Colonic mucosa (tissue), 4 donors: ENCODE measurements around the gene DET1. TPM values are rescaled to one million over a fixed set of nuclear protein-coding genes. Genes with fewer than 3 reads are reported as not detected.

Experiments
- DNase-seq: peaks from one replicate; pipeline ENCODE4 v3.0.0-alpha.2; 2020
- H3K27ac ChIP-seq: fragments of 200-600 bp; one replicate; pipeline ENCODE4 v1.8.0; 2021
- H3K27me3 ChIP-seq: fragments of 200-600 bp; one replicate; pipeline ENCODE4 v1.8.0; 2021
- H3K36me3 ChIP-seq: fragments of 200-600 bp; one replicate; pipeline ENCODE4 v1.8.0; 2021
- H3K4me1 ChIP-seq: fragments of 200-600 bp; one replicate; pipeline ENCODE4 v1.8.0; 2021; ENCODE audit warnings: mild to moderate bottlenecking
- H3K4me3 ChIP-seq: fragments of 200-600 bp; one replicate; pipeline ENCODE4 v1.8.0; 2021
- H3K9ac ChIP-seq, 2 donors: one replicate each; pipeline ENCODE4 v1.7.0; 2013; ENCODE audit warnings: control low read depth in 2 of 2, low read depth in 2 of 2, low read length in 2 of 2
- H3K9me3 ChIP-seq: fragments of 200-600 bp; one replicate; pipeline ENCODE4 v1.8.0; 2021
- CTCF ChIP-seq: fragments of 200-600 bp; IDR thresholded peaks from one replicate; pipeline ENCODE4 v1.8.0; 2022; ENCODE audit warnings: antibody characterized with exemption, mild to moderate bottlenecking
- intact Hi-C: fragments of 100-400 bp; cut with DNase I; formaldehyde crosslinking; loops from one replicate; pipeline ENCODE4 v1.14.1; 2022
- total RNA-seq, 2 donors: library from RNA; stranded (reverse); fragmentation: NEBNext Ultra II Directional in 1 of 2; extraction: Animal tissue kit (Norgen Biotek cat#: 25700) in 1 of 2; gene quantifications; one replicate each; pipeline ENCODE4 v1.2.1, GENCODE V29; 2021
- donor health status: healthy.
- donor health status: DM: no; HTN: no; CAD: no.
- donor health status: DM: no; HTN: no; CAD: no.

DET1 gene
- total RNA-seq, 2 donors from 2014 or later, result 4.6 to 4.9 TPM

GRCh38 chr15:88512601-88513000 is 33.9 kb downstream of the DET1 start:
- H3K4me3 ChIP-seq, result no peak overlapping the region
- H3K27me3 ChIP-seq, result no peaks in the 10 kb centered on the region
- no peak overlapping the region for H3K27ac ChIP-seq
- intact Hi-C loops, result no loop called here
- peaks cover 7% of the 10 kb centered on the region for H3K36me3 ChIP-seq
- no peak for TF ChIP-seq CTCF
- no peak for DNase-seq
- no peak overlapping the region for H3K9ac ChIP-seq
- no peaks in the 10 kb centered on the region for H3K9me3 ChIP-seq
- H3K4me1 ChIP-seq, result no peaks in the 10 kb centered on the region

- DNase-seq, result no peak
- peaks cover 7% of the 10 kb centered on the region for H3K36me3 ChIP-seq
- no peak overlapping the region for H3K27ac ChIP-seq
- no peak for TF ChIP-seq CTCF
- no peak overlapping the region for H3K4me3 ChIP-seq
- no peaks in the 10 kb centered on the region for H3K4me1 ChIP-seq
- intact Hi-C loops, result no loop called here
- H3K27me3 ChIP-seq, result no peaks in the 10 kb centered on the region
- H3K9me3 ChIP-seq, result no peaks in the 10 kb centered on the region
- H3K9ac ChIP-seq, result no peak overlapping the region
These were observed 34.4 kb downstream of the DET1 start for GRCh38 chr15:88512078-88512477.

- Histone ChIP-seq H3K4me1 (no peaks in the 10 kb centered on the region), H3K9ac (no peak overlapping the region), H3K27ac (no peak overlapping the region), H3K4me3 (no peak overlapping the region), H3K27me3 (no peaks in the 10 kb centered on the region), H3K9me3 (no peaks in the 10 kb centered on the region), H3K36me3 (peaks cover 7% of the 10 kb centered on the region)
- intact Hi-C loops, result no loop called here
- DNase-seq, result no peak
- no peak for TF ChIP-seq CTCF
These were observed 35.3 kb downstream of the DET1 start for GRCh38 chr15:88511161-88511560.

GRCh38 chr15:88509964-88510363 is 36.5 kb downstream of the DET1 start:
- Histone ChIP-seq H3K4me3 (no peak overlapping the region), H3K27ac (no peak overlapping the region), H3K9me3 (no peaks in the 10 kb centered on the region), H3K9ac (no peak overlapping the region), H3K27me3 (no peaks in the 10 kb centered on the region), H3K4me1 (no peaks in the 10 kb centered on the region), H3K36me3 (peaks cover 7% of the 10 kb centered on the region)
- no peak for TF ChIP-seq CTCF
- no peak for DNase-seq
- intact Hi-C loops, result no loop called here

GRCh38 chr15:88509321-88509720 is 37.2 kb downstream of the DET1 start:
- Histone ChIP-seq H3K4me1 (no peaks in the 10 kb centered on the region), H3K36me3 (peaks cover 7% of the 10 kb centered on the region), H3K4me3 (no peak overlapping the region), H3K27me3 (no peaks in the 10 kb centered on the region), H3K9me3 (no peaks in the 10 kb centered on the region), H3K27ac (no peak overlapping the region), H3K9ac (no peak overlapping the region)
- DNase-seq, result no peak
- no peak for TF ChIP-seq CTCF
- intact Hi-C loops, result no loop called here

- TF ChIP-seq CTCF, result no peak
- H3K36me3 ChIP-seq, result no peaks in the 10 kb centered on the region
- no peaks in the 10 kb centered on the region for H3K4me1 ChIP-seq
- no peak overlapping the region for H3K9ac ChIP-seq
- no peaks in the 10 kb centered on the region for H3K27me3 ChIP-seq
- intact Hi-C loops, result no loop called here
- H3K9me3 ChIP-seq, result no peaks in the 10 kb centered on the region
- no peak overlapping the region for H3K4me3 ChIP-seq
- DNase-seq, result no peak
- H3K27ac ChIP-seq, result no peak overlapping the region
These were observed 39.9 kb downstream of the DET1 start for GRCh38 chr15:88506628-88507027.
